ENCODE results near the gene CAD.

GRCh38 chr2:27174638-27175037 is 42.5 kb upstream of the CAD start:
- TF ChIP-seq CTCF (conservative IDR thresholded peaks at IDR 0.05 in 1 of 2, IDR thresholded peaks at IDR 0.05 in 1 of 2; ENCODE audit: extremely low read depth in 1 of 2, insufficient read depth in 1 of 2, low read depth in 1 of 2, low read length in 2 of 2) (no peak), EZH2 (IDR thresholded peaks at IDR 0.05; ENCODE audit: borderline replicate concordance, low read length) (no peak)

All from mammary epithelial cell (primary cell).